GM03348 (cell line): ENCODE measurements around the gene CHRNA9.
"Not testable (repeated sequence)": the region's sequence is repeated elsewhere in the genome, so short reads cannot be mapped to it uniquely, and the experiment has no call there.

Source experiments
- DNase-seq: peaks from one replicate; pipeline ENCODE4 v3.0.0; 2012; ENCODE audit warnings: low spot score

Gene CHRNA9

GRCh38 chr4:40380647-40381046, 45.5 kb downstream of the CHRNA9 start:
- no peak for DNase-seq

GRCh38 chr4:40388239-40388638, 53.1 kb downstream of the CHRNA9 start:
- no peak for DNase-seq

GRCh38 chr4:40389986-40390385, 54.9 kb downstream of the CHRNA9 start:
- no peak for DNase-seq

GRCh38 chr4:40392241-40392640, 57.1 kb downstream of the CHRNA9 start:
- DNase-seq: not testable (repeated sequence)

- no peak for DNase-seq
These were observed 59.1 kb downstream of the CHRNA9 start for GRCh38 chr4:40394236-40394635.

GRCh38 chr4:40395166-40395900, 60.2 kb downstream of the CHRNA9 start:
- no peak for DNase-seq

GRCh38 chr4:40395908-40396793, 61.0 kb downstream of the CHRNA9 start:
- no peak for DNase-seq

GRCh38 chr4:40399578-40399977, 64.4 kb downstream of the CHRNA9 start:
- DNase-seq: no peak

GRCh38 chr4:40401096-40401495, 66.0 kb downstream of the CHRNA9 start:
- no peak for DNase-seq

GRCh38 chr4:40401631-40402030, 66.5 kb downstream of the CHRNA9 start:
- no peak for DNase-seq

GRCh38 chr4:40402556-40402955, 67.4 kb downstream of the CHRNA9 start:
- no peak for DNase-seq

- DNase-seq: no peak
These were observed 67.9 kb downstream of the CHRNA9 start for GRCh38 chr4:40403081-40403480.
